Nephron (organoid): ENCODE results near the gene TAMALIN.

Experiments
- H3K27ac Mint-ChIP-seq, 3 experiments: 2 replicates each; pipeline ENCODE4 v1.8.0; 2020; ENCODE audit warnings: mixed read lengths in 3 of 3, mild to moderate bottlenecking in 2 of 3, moderate library complexity in 1 of 3
- H3K27me3 Mint-ChIP-seq: 2 replicates; pipeline ENCODE4 v1.8.0; 2021; ENCODE audit warnings: low read depth, mild to moderate bottlenecking, moderate library complexity, mixed read lengths
- H3K36me3 Mint-ChIP-seq: 2 replicates; pipeline ENCODE4 v1.8.0; 2020; ENCODE audit warnings: low read depth, mixed read lengths
- H3K4me1 Mint-ChIP-seq: 2 replicates; pipeline ENCODE4 v1.8.0; 2020; ENCODE audit warnings: mixed read lengths
- H3K4me3 Mint-ChIP-seq, 3 experiments: 2 replicates each; pipeline ENCODE4 v1.8.0; 2020; ENCODE audit warnings: mild to moderate bottlenecking in 3 of 3, mixed read lengths in 3 of 3, moderate library complexity in 2 of 3
- H3K9me3 Mint-ChIP-seq: 2 replicates; pipeline ENCODE4 v1.8.0; 2020; ENCODE audit warnings: mixed read lengths
- TF ChIP-seq, protein P1 (sequence below), 3 experiments: fragments of 200-600 bp; sonication (generic); IDR thresholded peaks; one replicate each; pipeline ENCODE4 v1.5.0; 2021; ENCODE audit warnings: antibody characterized with exemption in 3 of 3; ENCODE audit not compliant: unreplicated experiment in 3 of 3

Gene TAMALIN

DNA sequence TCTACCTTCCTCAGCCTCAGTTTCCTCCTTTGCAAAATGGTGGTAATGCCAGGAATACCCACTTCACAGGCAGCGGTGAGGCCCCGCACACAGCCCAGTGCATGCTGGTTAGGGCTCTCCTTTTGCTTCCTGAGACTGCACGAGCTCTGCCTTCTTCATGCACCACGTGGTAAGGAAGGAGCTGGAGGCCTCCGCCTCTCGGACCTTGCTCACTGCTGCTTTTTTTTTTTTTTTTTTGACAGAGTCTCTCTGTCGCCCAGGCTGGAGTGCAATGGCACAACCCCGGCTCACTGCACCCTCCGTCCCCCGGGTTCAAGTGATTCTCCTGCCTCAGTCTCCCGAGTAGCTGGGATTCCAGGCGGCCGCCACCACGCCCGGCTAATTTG lies 18.1 kb downstream of the TAMALIN start:
- TF ChIP-seq, protein P1, sequence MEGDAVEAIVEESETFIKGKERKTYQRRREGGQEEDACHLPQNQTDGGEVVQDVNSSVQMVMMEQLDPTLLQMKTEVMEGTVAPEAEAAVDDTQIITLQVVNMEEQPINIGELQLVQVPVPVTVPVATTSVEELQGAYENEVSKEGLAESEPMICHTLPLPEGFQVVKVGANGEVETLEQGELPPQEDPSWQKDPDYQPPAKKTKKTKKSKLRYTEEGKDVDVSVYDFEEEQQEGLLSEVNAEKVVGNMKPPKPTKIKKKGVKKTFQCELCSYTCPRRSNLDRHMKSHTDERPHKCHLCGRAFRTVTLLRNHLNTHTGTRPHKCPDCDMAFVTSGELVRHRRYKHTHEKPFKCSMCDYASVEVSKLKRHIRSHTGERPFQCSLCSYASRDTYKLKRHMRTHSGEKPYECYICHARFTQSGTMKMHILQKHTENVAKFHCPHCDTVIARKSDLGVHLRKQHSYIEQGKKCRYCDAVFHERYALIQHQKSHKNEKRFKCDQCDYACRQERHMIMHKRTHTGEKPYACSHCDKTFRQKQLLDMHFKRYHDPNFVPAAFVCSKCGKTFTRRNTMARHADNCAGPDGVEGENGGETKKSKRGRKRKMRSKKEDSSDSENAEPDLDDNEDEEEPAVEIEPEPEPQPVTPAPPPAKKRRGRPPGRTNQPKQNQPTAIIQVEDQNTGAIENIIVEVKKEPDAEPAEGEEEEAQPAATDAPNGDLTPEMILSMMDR (IDR thresholded peaks at IDR 0.05; ENCODE audit: unreplicated experiment in 3 of 3) = no peak
- H3K36me3 Mint-ChIP-seq = no peaks in the 10 kb centered on the region

DNA sequence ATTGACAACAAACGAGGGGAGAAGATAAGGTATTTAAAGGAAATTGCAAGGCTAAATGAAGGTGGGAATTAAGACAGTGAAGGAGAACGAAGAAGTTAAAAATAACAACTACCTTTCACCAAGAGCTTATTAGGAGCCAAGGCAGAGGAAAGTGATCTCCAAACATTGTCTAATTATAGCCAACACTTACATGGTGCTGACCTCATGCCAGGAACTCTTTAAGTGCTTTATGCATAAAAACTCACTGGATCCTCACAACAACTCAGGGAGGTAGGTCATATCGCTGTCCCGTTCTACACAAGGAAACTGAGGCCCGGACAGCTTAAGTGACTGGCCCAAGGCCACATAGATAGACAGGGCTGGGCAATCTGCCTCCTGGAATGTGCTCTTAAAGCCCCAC lies 19.5 kb downstream of the TAMALIN start:
- H3K4me1 Mint-ChIP-seq = peaks cover 28% of the 10 kb centered on the region
- H3K9me3 Mint-ChIP-seq = peaks cover 3% of the 10 kb centered on the region
- no peak overlapping the region for H3K4me3 Mint-ChIP-seq
- TF ChIP-seq, protein P1 (IDR thresholded peaks at IDR 0.05; ENCODE audit: unreplicated experiment in 3 of 3) = no peak
- H3K27ac Mint-ChIP-seq = peak overlapping the region in 1 of 3 experiments; percentile 82
- H3K27me3 Mint-ChIP-seq = peaks cover 25% of the 10 kb centered on the region
- no peaks in the 10 kb centered on the region for H3K36me3 Mint-ChIP-seq

More for the DNA sequence above, 18.1 kb downstream of the TAMALIN start:
- Mint-ChIP-seq H3K4me1 (peaks cover 36% of the 10 kb centered on the region), H3K4me3 (peak overlapping the region; percentile 72 to 83 (median 75)), H3K27ac (peak overlapping the region in 1 of 3 experiments; percentile 49), H3K9me3 (peaks cover 3% of the 10 kb centered on the region), H3K27me3 (peaks cover 25% of the 10 kb centered on the region)

DNA sequence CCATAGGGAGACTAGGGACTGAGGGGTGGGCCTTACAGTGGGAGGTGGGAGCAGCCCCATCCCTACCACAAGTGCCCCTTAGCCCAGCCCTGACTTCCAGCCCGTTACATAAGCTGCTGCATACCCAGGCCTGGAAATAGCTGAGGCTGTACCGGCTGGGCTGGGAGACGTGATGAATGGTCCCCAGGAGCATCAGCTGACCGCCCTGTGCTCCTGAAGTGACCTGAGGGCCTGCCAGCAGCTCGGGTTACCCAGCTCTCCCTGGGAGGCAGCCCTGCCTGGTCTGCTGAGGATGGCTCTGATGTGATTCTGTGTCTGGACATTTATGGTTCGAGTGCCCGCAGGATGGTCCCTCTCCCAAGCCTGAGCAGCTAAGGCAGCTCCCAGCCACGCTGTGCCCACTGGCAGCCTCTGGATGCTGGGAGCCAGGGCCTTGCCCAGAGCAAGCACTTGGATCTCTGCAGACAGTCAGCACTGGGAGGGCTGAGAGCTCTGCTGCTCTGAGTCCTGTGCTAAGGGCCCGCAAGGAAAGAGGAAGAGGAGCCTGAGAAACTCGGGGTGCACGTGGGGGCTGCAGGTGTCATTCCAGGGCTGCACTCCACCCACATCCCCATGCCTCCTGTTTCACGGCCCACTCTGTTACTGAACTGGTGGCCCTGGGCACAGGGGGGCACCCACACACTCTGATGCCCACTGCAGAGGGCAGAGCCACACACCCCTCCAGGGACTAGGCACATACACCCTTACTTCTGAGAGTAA lies 20.5 kb downstream of the TAMALIN start:
- Mint-ChIP-seq H3K36me3 (no peaks in the 10 kb centered on the region), H3K27ac (no peak overlapping the region), H3K4me3 (no peak overlapping the region), H3K4me1 (peaks cover 34% of the 10 kb centered on the region), H3K27me3 (peaks cover 25% of the 10 kb centered on the region), H3K9me3 (peaks cover 3% of the 10 kb centered on the region)
- TF ChIP-seq, protein P1 (IDR thresholded peaks at IDR 0.05; ENCODE audit: unreplicated experiment in 3 of 3) = no peak

DNA sequence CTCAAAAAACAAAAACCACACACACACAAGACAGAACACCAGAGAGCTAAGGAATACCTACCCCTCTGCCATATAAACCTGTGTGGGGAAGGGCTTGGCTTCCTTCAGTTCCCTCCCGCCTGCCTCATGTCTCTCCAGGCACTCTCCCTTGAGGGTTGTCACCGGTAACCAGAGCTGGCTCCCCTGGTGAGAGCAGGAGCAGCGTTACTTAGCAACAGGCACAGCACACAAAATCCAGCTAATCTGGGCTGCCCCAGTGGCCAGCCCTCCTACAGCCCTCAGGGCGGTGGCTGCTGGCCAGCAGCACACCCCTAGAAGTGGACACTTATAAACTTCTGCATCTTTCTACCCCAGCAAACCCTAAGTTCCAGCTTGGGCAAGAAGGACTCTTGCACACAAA lies 22.9 kb downstream of the TAMALIN start:
- Mint-ChIP-seq H3K9me3 (peaks cover 3% of the 10 kb centered on the region), H3K36me3 (no peaks in the 10 kb centered on the region), H3K27me3 (peaks cover 23% of the 10 kb centered on the region), H3K27ac (peak overlapping the region in 2 of 3 experiments; percentile 62 to 63), H3K4me3 (peak overlapping the region; percentile 4 to 25 (median 16)), H3K4me1 (peaks cover 47% of the 10 kb centered on the region)
- TF ChIP-seq, protein P1 (IDR thresholded peaks at IDR 0.05; ENCODE audit: unreplicated experiment in 3 of 3) = no peak

DNA sequence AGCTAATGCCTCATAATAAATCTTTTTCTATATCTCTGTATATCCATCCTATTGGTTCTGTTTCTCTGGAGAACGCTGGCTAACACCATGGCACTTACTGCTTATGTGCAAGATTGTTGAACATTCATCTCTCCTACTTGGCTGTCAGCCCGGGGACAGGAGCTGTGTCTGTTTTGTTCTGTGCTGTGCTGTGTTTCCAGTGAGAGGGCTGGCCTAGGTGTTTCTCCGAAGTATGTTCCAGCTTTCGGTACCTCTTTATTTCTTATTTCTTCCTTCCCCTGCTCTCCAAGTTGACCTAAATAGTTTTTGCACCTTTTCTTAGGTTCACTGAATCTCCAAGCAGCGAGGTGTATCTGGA lies 25.7 kb downstream of the TAMALIN start:
- peak overlapping the region; percentile 80 to 91 (median 83) for H3K27ac Mint-ChIP-seq
- TF ChIP-seq, protein P1 (IDR thresholded peaks at IDR 0.05; ENCODE audit: unreplicated experiment in 3 of 3) = no peak
- no peaks in the 10 kb centered on the region for H3K36me3 Mint-ChIP-seq
- peak overlapping the region; percentile 75 to 86 (median 77) for H3K4me3 Mint-ChIP-seq
- peaks cover 50% of the 10 kb centered on the region for H3K4me1 Mint-ChIP-seq
- H3K9me3 Mint-ChIP-seq = no peaks in the 10 kb centered on the region
- peaks cover 29% of the 10 kb centered on the region for H3K27me3 Mint-ChIP-seq
